Kidney (tissue), 14 donors: ENCODE measurements around the gene PC. TPM values are rescaled to one million over a fixed set of nuclear protein-coding genes. Genes with fewer than 3 reads are reported as not detected.

Experiments
- DNase-seq, 5 donors: peaks; one replicate each; pipeline ENCODE4 v3.0.0-alpha.2; 2013 to 2020
- FAIRE-seq: peaks from 2 replicates; lab custom pipeline; 2012; peaks lifted over from hg19 to GRCh38; lab: Jason Lieb, UNC
- H3K27ac ChIP-seq, 2 donors: one replicate each; pipeline ENCODE4 v1.7.0; 2013; ENCODE audit warnings: low read depth in 2 of 2, low read length in 2 of 2, inconsistent platforms in 1 of 2
- H3K27me3 ChIP-seq: one replicate; pipeline ENCODE4 v1.7.1; 2013; ENCODE audit warnings: low read length, inconsistent platforms; ENCODE audit not compliant: control insufficient read depth, insufficient read depth
- H3K36me3 ChIP-seq, 3 donors: one replicate each; pipeline versions ENCODE4 v1.7.0 to v1.7.1; 2013; ENCODE audit warnings: low read length in 3 of 3, control low read depth in 1 of 3, inconsistent platforms in 1 of 3; ENCODE audit not compliant: insufficient read depth in 3 of 3, control insufficient read depth in 2 of 3
- H3K4me1 ChIP-seq, 3 donors: one replicate each; pipeline versions ENCODE4 v1.7.0 to v1.7.1; 2013; ENCODE audit warnings: low read length in 3 of 3, inconsistent platforms in 1 of 3, low read depth in 1 of 3; ENCODE audit not compliant: control insufficient read depth in 2 of 3, insufficient read depth in 2 of 3
- H3K4me3 ChIP-seq, 3 donors: one replicate each; pipeline versions ENCODE4 v1.7.0 to v1.8.1; 2013; ENCODE audit warnings: low read length in 3 of 3, control low read depth in 1 of 3, inconsistent platforms in 1 of 3
- H3K9ac ChIP-seq, 3 donors: one replicate each; pipeline versions ENCODE4 v1.7.0 to v1.7.1; 2013; ENCODE audit warnings: low read length in 3 of 3, control low read depth in 1 of 3, inconsistent platforms in 1 of 3
- H3K9me3 ChIP-seq, 3 donors: one replicate each; pipeline versions ENCODE4 v1.7.0 to v1.7.1; 2013; ENCODE audit warnings: low read length in 3 of 3, control low read depth in 1 of 3, inconsistent platforms in 1 of 3; ENCODE audit not compliant: control insufficient read depth in 2 of 3, insufficient read depth in 1 of 3
- intact Hi-C: fragments of 100-400 bp; cut with DNase I; formaldehyde crosslinking; loops from one replicate; pipeline ENCODE4 v1.11.1; 2022
- polyA plus RNA-seq: library from polyadenylated mRNA; stranded (reverse); fragments of 350-450 nt; fragmentation: Illumina TruSeq; extraction: RNeasy Lipid Tissue Mini Kit (QIAGEN cat#74804); gene quantifications from one replicate; pipeline ENCODE4 v1.2.3, GENCODE V29; 2014; ENCODE audit warnings: low read depth, low replicate concordance; ENCODE audit not compliant: insufficient read depth
- total RNA-seq: library from RNA; stranded (reverse); fragmentation: NEBNext Ultra II Directional; extraction: Animal tissue kit (Norgen Biotek cat#: 25700); gene quantifications from one replicate; pipeline ENCODE4 v1.2.1, GENCODE V29; 2021
- TF ChIP-seq, protein P1 (sequence below): IDR thresholded peaks from 3 replicates; pipeline ENCODE4 v1.5.1; 2012; ENCODE audit warnings: mild to moderate bottlenecking, moderate library complexity, borderline replicate concordance; ENCODE audit not compliant: insufficient read depth; ENCODE audit errors: extremely low read depth
- donor health status: control.
- donor health status: control.
- donor health status: control.
- donor health status: control.
- donor health status: control.
- donor health status: DM: yes; HTN: yes; CAD: no.
- donor health status: Normal renal cell carcinoma (clear cell type).

The PC gene
- total and polyA plus RNA-seq, 2 donors from 2014 or later, result 20.8 to 95.2 TPM

DNA sequence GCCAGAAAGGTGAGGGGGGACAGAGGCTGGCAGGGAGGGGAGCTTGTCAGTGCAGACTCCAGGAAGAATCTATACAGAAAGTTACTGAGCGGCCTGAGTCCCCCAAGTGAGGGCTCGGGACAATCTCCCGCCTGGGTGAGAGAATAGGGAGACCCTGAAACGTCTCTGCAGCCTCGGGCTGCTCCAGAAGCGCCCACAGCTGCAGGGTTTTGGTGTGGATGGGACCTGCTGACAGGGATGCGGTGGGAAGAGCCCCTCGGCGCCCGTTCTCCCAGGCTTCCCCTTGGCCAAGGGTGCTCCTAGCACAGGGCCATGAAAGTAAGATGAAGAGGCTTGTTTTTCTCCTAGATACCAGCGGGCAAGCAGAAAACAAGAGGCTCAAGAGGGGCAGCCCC is 115.7 kb downstream of the PC start:
- Histone ChIP-seq H3K27ac (peak overlapping the region; percentile 96), H3K9ac (peak overlapping the region; percentile 45 to 96 (median 82)), H3K4me3 (peak overlapping the region; percentile 68 to 83 (median 80)), H3K9me3 (no peaks in the 10 kb centered on the region), H3K27me3 (no peaks in the 10 kb centered on the region), H3K36me3 (peaks cover 0 to 8% (median 5%) of the 10 kb centered on the region in 3 donors), H3K4me1 (peaks cover 0 to 14% (median 0%) of the 10 kb centered on the region in 3 donors)
- intact Hi-C loops, result no loop called here
- no peak for FAIRE-seq
- peak in 2 of 5 donors; percentile 59 to 63 for DNase-seq
- TF ChIP-seq, protein P1, sequence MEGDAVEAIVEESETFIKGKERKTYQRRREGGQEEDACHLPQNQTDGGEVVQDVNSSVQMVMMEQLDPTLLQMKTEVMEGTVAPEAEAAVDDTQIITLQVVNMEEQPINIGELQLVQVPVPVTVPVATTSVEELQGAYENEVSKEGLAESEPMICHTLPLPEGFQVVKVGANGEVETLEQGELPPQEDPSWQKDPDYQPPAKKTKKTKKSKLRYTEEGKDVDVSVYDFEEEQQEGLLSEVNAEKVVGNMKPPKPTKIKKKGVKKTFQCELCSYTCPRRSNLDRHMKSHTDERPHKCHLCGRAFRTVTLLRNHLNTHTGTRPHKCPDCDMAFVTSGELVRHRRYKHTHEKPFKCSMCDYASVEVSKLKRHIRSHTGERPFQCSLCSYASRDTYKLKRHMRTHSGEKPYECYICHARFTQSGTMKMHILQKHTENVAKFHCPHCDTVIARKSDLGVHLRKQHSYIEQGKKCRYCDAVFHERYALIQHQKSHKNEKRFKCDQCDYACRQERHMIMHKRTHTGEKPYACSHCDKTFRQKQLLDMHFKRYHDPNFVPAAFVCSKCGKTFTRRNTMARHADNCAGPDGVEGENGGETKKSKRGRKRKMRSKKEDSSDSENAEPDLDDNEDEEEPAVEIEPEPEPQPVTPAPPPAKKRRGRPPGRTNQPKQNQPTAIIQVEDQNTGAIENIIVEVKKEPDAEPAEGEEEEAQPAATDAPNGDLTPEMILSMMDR, result no peak

DNA sequence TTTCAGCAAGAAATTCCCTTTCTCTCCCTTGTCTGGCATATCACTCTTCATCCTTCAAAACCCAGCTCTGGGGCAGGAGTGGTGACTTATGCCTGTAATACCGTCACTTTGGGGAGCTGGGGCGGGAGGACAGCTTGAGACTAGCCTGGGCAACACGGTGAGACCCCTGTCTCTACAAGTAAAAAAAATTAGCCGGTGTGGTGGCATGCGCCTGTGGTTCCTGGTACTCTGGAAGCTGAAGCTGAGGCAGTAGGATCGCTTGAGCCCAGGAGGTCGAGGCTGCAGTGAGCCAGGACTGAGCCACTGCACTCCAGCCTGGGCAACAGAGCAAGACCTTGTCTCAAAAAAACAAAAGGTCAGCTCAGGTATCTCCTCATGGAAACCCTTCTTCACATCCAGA is 116.3 kb downstream of the PC start:
- TF ChIP-seq, protein P1, result no peak
- Histone ChIP-seq H3K9ac (peak overlapping the region in 2 of 3 donors; percentile 82 to 96), H3K9me3 (no peaks in the 10 kb centered on the region), H3K27me3 (no peaks in the 10 kb centered on the region), H3K36me3 (peaks cover 0 to 8% (median 5%) of the 10 kb centered on the region in 3 donors), H3K27ac (no peak overlapping the region), H3K4me3 (peak overlapping the region in 2 of 3 donors; percentile 80 to 83), H3K4me1 (peaks cover 0 to 14% (median 0%) of the 10 kb centered on the region in 3 donors)
- DNase-seq, result peak in 1 of 5 donors; percentile 67
- FAIRE-seq, result no peak
- intact Hi-C loops, result no loop called here

DNA sequence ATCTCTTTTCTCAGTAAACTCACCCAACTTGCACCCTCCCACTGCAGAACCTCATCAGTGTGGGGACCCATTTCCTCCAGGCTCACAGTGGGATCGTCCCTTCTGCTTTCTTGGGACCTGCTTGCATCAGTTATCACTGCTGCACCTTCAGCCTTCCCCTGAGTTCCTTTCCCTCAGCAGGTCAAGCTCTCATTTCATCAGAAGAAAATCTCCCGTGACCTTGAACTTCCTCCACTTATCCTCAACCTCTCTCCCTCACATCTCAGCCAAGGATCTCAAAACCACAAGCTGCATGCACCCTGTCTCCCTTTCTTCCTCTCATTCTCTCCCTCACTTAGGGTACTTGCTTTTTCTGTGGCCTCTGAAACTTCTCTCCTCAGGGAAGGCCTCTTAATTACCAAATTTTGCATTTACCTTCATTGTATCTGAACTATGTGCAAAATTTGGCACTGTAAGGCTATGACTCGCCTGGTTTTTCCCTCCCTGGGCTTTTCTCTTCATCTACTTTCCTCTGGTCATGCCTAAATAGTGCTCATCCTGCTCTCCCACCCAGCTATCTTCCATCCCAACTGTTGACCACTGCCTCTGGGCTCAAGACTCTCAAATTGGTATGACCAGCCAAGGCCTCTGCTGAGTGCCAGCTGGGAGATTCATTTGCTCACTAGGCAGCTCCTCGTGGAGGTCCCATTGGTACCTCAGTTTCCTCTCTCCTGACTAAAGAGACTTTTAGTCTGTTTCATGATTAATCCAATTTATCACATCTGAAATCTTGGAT is 117.7 kb downstream of the PC start:
- Histone ChIP-seq H3K9ac (no peak overlapping the region), H3K4me1 (peaks cover 0 to 14% (median 0%) of the 10 kb centered on the region in 3 donors), H3K27ac (no peak overlapping the region), H3K27me3 (no peaks in the 10 kb centered on the region), H3K36me3 (peaks cover 0 to 6% (median 5%) of the 10 kb centered on the region in 3 donors), H3K4me3 (no peak overlapping the region), H3K9me3 (no peaks in the 10 kb centered on the region)
- TF ChIP-seq, protein P1, result no peak
- no peak for FAIRE-seq
- DNase-seq, result peak in 1 of 5 donors; percentile 27
- intact Hi-C loops, result no loop called here
